Memory B cell (primary cell): ENCODE measurements around the gene ME1.
"Not testable (repeated sequence)": the region's sequence is repeated elsewhere in the genome, so short reads cannot be mapped to it uniquely, and the experiment has no call there.

Experiments
- ATAC-seq: fragments of 150-1000 bp; cut with Tn5 transposase; 2 replicates; pipeline ENCODE4 v1.10.0; 2021; ENCODE audit warnings: low read depth, mild to moderate bottlenecking, moderate library complexity
- DNase-seq, 2 donors: peaks; one replicate each; pipeline ENCODE4 v3.0.0; 2022; ENCODE audit warnings: low spot score in 2 of 2
- H3K27ac Mint-ChIP-seq: one replicate; pipeline ENCODE4 v1.8.0; 2022; ENCODE audit warnings: mild to moderate bottlenecking, moderate library complexity, mixed read lengths
- H3K27me3 Mint-ChIP-seq: one replicate; pipeline ENCODE4 v1.8.0; 2022; ENCODE audit warnings: mixed read lengths
- H3K36me3 Mint-ChIP-seq: one replicate; pipeline ENCODE4 v1.8.0; 2022; ENCODE audit warnings: mild to moderate bottlenecking, mixed read lengths
- H3K4me1 Mint-ChIP-seq: one replicate; pipeline ENCODE4 v1.8.0; 2022; ENCODE audit warnings: mixed read lengths
- H3K4me3 Mint-ChIP-seq: one replicate; pipeline ENCODE4 v1.8.0; 2022; ENCODE audit warnings: mild to moderate bottlenecking, moderate library complexity, mixed read lengths
- H3K9me3 Mint-ChIP-seq: one replicate; pipeline ENCODE4 v1.8.0; 2022; ENCODE audit warnings: mixed read lengths

Gene ME1

GRCh38 chr6:83294676-83295075, 136.2 kb downstream of the ME1 start:
- ATAC-seq (no peak), DNase-seq (no peak)
- H3K36me3 Mint-ChIP-seq = no peaks in the 10 kb centered on the region
- peaks cover 5% of the 10 kb centered on the region for H3K27me3 Mint-ChIP-seq
- peaks cover 7% of the 10 kb centered on the region for H3K9me3 Mint-ChIP-seq
- H3K27ac Mint-ChIP-seq = no peak overlapping the region
- no peak overlapping the region for H3K4me3 Mint-ChIP-seq
- H3K4me1 Mint-ChIP-seq = no peaks in the 10 kb centered on the region

GRCh38 chr6:83292900-83293843, 137.7 kb downstream of the ME1 start:
- Mint-ChIP-seq H3K27me3 (peaks cover 5% of the 10 kb centered on the region), H3K27ac (no peak overlapping the region), H3K9me3 (peaks cover 7% of the 10 kb centered on the region), H3K4me1 (no peaks in the 10 kb centered on the region), H3K4me3 (no peak overlapping the region), H3K36me3 (no peaks in the 10 kb centered on the region)
- DNase-seq (no peak), ATAC-seq (no peak)

GRCh38 chr6:83287298-83287697, 143.6 kb downstream of the ME1 start:
- not testable (repeated sequence) for DNase-seq, H3K27ac Mint-ChIP-seq, H3K36me3 Mint-ChIP-seq, ATAC-seq, H3K27me3 Mint-ChIP-seq, H3K4me1 Mint-ChIP-seq, H3K9me3 Mint-ChIP-seq, H3K4me3 Mint-ChIP-seq

- H3K9me3 Mint-ChIP-seq = peaks cover 3% of the 10 kb centered on the region
- no peaks in the 10 kb centered on the region for H3K36me3 Mint-ChIP-seq
- H3K4me3 Mint-ChIP-seq = no peak overlapping the region
- ATAC-seq (no peak), DNase-seq (no peak)
- H3K27ac Mint-ChIP-seq = no peak overlapping the region
- no peaks in the 10 kb centered on the region for H3K4me1 Mint-ChIP-seq
- H3K27me3 Mint-ChIP-seq = no peaks in the 10 kb centered on the region
These were observed 144.9 kb downstream of the ME1 start for GRCh38 chr6:83285917-83286316.

GRCh38 chr6:83273596-83273995, 157.3 kb downstream of the ME1 start:
- Mint-ChIP-seq H3K27ac (no peak overlapping the region), H3K4me3 (no peak overlapping the region), H3K9me3 (no peaks in the 10 kb centered on the region), H3K27me3 (peaks cover 2% of the 10 kb centered on the region), H3K4me1 (no peaks in the 10 kb centered on the region), H3K36me3 (no peaks in the 10 kb centered on the region)
- DNase-seq (no peak), ATAC-seq (no peak)

- no peak overlapping the region for H3K27ac Mint-ChIP-seq
- peaks cover 2% of the 10 kb centered on the region for H3K27me3 Mint-ChIP-seq
- H3K4me1 Mint-ChIP-seq = no peaks in the 10 kb centered on the region
- ATAC-seq (no peak), DNase-seq (no peak)
- H3K9me3 Mint-ChIP-seq = no peaks in the 10 kb centered on the region
- no peak overlapping the region for H3K4me3 Mint-ChIP-seq
- H3K36me3 Mint-ChIP-seq = no peaks in the 10 kb centered on the region
These were observed 159.7 kb downstream of the ME1 start for GRCh38 chr6:83270971-83271719.

- DNase-seq (no peak), ATAC-seq (no peak)
- Mint-ChIP-seq H3K4me1 (no peaks in the 10 kb centered on the region), H3K27me3 (peaks cover 4% of the 10 kb centered on the region), H3K9me3 (peaks cover 2% of the 10 kb centered on the region), H3K36me3 (no peaks in the 10 kb centered on the region), H3K4me3 (no peak overlapping the region), H3K27ac (no peak overlapping the region)
These were observed 165.5 kb downstream of the ME1 start for GRCh38 chr6:83265384-83265783.

- ATAC-seq = no peak
- Mint-ChIP-seq H3K27ac (no peak overlapping the region), H3K4me3 (no peak overlapping the region), H3K36me3 (no peaks in the 10 kb centered on the region), H3K27me3 (peaks cover 4% of the 10 kb centered on the region), H3K4me1 (no peaks in the 10 kb centered on the region), H3K9me3 (peaks cover 2% of the 10 kb centered on the region)
- DNase-seq = no peak
These were observed 170.3 kb downstream of the ME1 start for GRCh38 chr6:83260577-83260976.

GRCh38 chr6:83258517-83258916, 172.3 kb downstream of the ME1 start:
- Mint-ChIP-seq H3K36me3 (no peaks in the 10 kb centered on the region), H3K9me3 (peaks cover 2% of the 10 kb centered on the region), H3K27ac (no peak overlapping the region), H3K4me3 (no peak overlapping the region), H3K27me3 (peaks cover 4% of the 10 kb centered on the region), H3K4me1 (no peaks in the 10 kb centered on the region)
- DNase-seq (no peak), ATAC-seq (no peak)

GRCh38 chr6:83257791-83258190, 173.1 kb downstream of the ME1 start:
- DNase-seq = no peak
- H3K36me3 Mint-ChIP-seq = no peaks in the 10 kb centered on the region
- peaks cover 2% of the 10 kb centered on the region for H3K9me3 Mint-ChIP-seq
- no peak for ATAC-seq
- H3K27ac Mint-ChIP-seq = no peak overlapping the region
- no peak overlapping the region for H3K4me3 Mint-ChIP-seq
- H3K4me1 Mint-ChIP-seq = no peaks in the 10 kb centered on the region
- H3K27me3 Mint-ChIP-seq = peaks cover 4% of the 10 kb centered on the region

- not testable (repeated sequence) for H3K9me3 Mint-ChIP-seq, H3K4me3 Mint-ChIP-seq, ATAC-seq, H3K27ac Mint-ChIP-seq, H3K4me1 Mint-ChIP-seq, H3K27me3 Mint-ChIP-seq, H3K36me3 Mint-ChIP-seq, DNase-seq
These were observed 174.1 kb downstream of the ME1 start for GRCh38 chr6:83256719-83257118.

GRCh38 chr6:83252719-83253118, 178.1 kb downstream of the ME1 start:
- no peaks in the 10 kb centered on the region for H3K4me1 Mint-ChIP-seq
- H3K36me3 Mint-ChIP-seq = no peaks in the 10 kb centered on the region
- DNase-seq (no peak), ATAC-seq (no peak)
- no peaks in the 10 kb centered on the region for H3K9me3 Mint-ChIP-seq
- no peak overlapping the region for H3K4me3 Mint-ChIP-seq
- peaks cover 12% of the 10 kb centered on the region for H3K27me3 Mint-ChIP-seq
- H3K27ac Mint-ChIP-seq = no peak overlapping the region

- Mint-ChIP-seq H3K27me3 (peaks cover 12% of the 10 kb centered on the region), H3K4me1 (no peaks in the 10 kb centered on the region), H3K36me3 (no peaks in the 10 kb centered on the region), H3K4me3 (no peak overlapping the region), H3K27ac (no peak overlapping the region), H3K9me3 (no peaks in the 10 kb centered on the region)
- no peak for ATAC-seq
- DNase-seq = no peak
These were observed 180.6 kb downstream of the ME1 start for GRCh38 chr6:83250235-83250634.

GRCh38 chr6:83247471-83247870, 183.4 kb downstream of the ME1 start:
- DNase-seq (no peak), ATAC-seq (no peak)
- Mint-ChIP-seq H3K4me1 (no peaks in the 10 kb centered on the region), H3K9me3 (no peaks in the 10 kb centered on the region), H3K27me3 (peaks cover 17% of the 10 kb centered on the region), H3K27ac (no peak overlapping the region), H3K4me3 (no peak overlapping the region), H3K36me3 (no peaks in the 10 kb centered on the region)
